Fibroblast of mammary gland (primary cell): Measurements from ENCODE around the gene PRKG2.
A peak's percentile ranks its signal among the peaks of the same experiment; 100 is the strongest.

Experiments
- DNase-seq: peaks from one replicate; pipeline ENCODE4 v3.0.0-alpha.2; 2010; ENCODE audit warnings: low read depth
- H3K4me3 ChIP-seq: 2 replicates; pipeline ENCODE4 v1.5.1; 2011; ENCODE audit warnings: low read depth, mild to moderate bottlenecking, low read length, moderate library complexity; ENCODE audit not compliant: control insufficient read depth
- CTCF ChIP-seq: conservative IDR thresholded peaks from 2 replicates; pipeline ENCODE4 v1.5.1; 2011; ENCODE audit warnings: low read depth, low read length, inconsistent platforms; ENCODE audit not compliant: control insufficient read depth, insufficient read depth

PRKG2 gene

DNA sequence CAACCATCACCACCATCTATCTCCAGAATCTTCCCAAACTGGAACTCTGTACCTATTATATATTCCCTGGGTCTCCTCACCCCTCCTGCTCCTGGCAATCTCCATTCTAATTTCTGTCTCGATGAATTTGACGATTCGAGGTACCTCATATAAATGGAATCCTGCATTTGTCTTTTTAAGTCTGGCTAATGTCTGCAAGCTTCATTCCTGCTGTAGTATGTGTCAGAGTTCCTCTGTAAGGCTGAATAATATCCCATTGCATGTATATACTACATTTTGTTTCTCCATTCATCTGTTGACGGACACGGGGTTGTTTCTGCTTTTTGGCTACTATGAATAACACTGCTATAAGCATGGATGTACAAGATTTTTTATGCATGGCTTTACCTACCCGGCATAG lies 19.5 kb downstream of the PRKG2 start:
- no peak for DNase-seq
- no peak for TF ChIP-seq CTCF
- H3K4me3 ChIP-seq = no peak overlapping the region

- no peak for DNase-seq
- no peak for TF ChIP-seq CTCF
- H3K4me3 ChIP-seq = no peak overlapping the region
Observed at GRCh38 chr4:81194286-81194685, 20.7 kb downstream of the PRKG2 start.

- H3K4me3 ChIP-seq = no peak overlapping the region
- peak; percentile 31 for DNase-seq
- no peak for TF ChIP-seq CTCF
Observed at GRCh38 chr4:81180916-81181315, 34.1 kb downstream of the PRKG2 start.

DNA sequence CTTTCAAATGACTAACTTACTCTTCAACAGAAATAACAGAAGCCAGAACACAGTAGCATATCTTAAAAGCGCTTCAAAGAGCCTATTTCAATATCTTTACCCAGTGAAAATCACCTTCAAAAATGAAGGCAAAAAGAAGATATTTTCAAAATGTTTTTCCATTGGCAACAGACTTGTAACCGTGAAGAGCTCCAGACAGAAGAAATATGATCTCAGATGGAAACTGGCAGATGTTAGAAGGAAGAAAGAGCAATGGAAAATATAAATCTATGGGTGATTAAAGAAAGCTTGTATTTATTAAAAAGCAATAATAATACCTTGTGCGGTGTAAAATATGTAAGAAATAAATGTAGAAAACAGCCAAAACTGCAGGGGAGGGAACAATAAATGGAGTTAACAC lies 35.7 kb downstream of the PRKG2 start:
- no peak overlapping the region for H3K4me3 ChIP-seq
- TF ChIP-seq CTCF = no peak
- DNase-seq = no peak

GRCh38 chr4:81173213-81173612 lies 41.8 kb downstream of the PRKG2 start:
- DNase-seq = peak; percentile 63
- TF ChIP-seq CTCF = no peak
- no peak overlapping the region for H3K4me3 ChIP-seq

GRCh38 chr4:81166458-81167160 lies 48.4 kb downstream of the PRKG2 start:
- TF ChIP-seq CTCF = no peak
- H3K4me3 ChIP-seq = no peak overlapping the region

More at GRCh38 chr4:81166458-81167160, 48.4 kb downstream of the PRKG2 start:
- peak; percentile 69 for DNase-seq
